Subcutaneous abdominal adipose tissue (tissue), 5 donors: ENCODE measurements around the gene TSR1.

ENCODE experiments used
- H3K27ac ChIP-seq: one replicate; pipeline ENCODE4 v1.7.0; 2013; ENCODE audit warnings: low read depth, mild to moderate bottlenecking, inconsistent platforms, low read length, moderate library complexity
- H3K27me3 ChIP-seq, 5 donors: one replicate each; pipeline ENCODE4 v1.7.0; 2013; ENCODE audit warnings: low read length in 5 of 5, inconsistent platforms in 1 of 5; ENCODE audit not compliant: control insufficient read depth in 5 of 5, insufficient read depth in 4 of 5
- H3K36me3 ChIP-seq, 5 donors: one replicate each; pipeline ENCODE4 v1.7.0; 2013; ENCODE audit warnings: low read length in 5 of 5; ENCODE audit not compliant: control insufficient read depth in 5 of 5, insufficient read depth in 5 of 5
- H3K4me1 ChIP-seq, 5 donors: one replicate each; pipeline ENCODE4 v1.7.0; 2013; ENCODE audit warnings: low read length in 5 of 5, mild to moderate bottlenecking in 3 of 5, moderate library complexity in 1 of 5; ENCODE audit not compliant: control insufficient read depth in 5 of 5, insufficient read depth in 5 of 5
- H3K4me3 ChIP-seq, 5 donors: one replicate each; pipeline ENCODE4 v1.7.0; 2013; ENCODE audit warnings: low read length in 5 of 5, low read depth in 1 of 5
- H3K9ac ChIP-seq, 5 donors: one replicate each; pipeline ENCODE4 v1.7.0; 2013; ENCODE audit warnings: low read length in 5 of 5, mild to moderate bottlenecking in 4 of 5, moderate library complexity in 3 of 5
- H3K9me3 ChIP-seq, 5 donors: one replicate each; pipeline ENCODE4 v1.7.0; 2013; ENCODE audit warnings: low read length in 5 of 5; ENCODE audit not compliant: control insufficient read depth in 5 of 5
- donor health status: healthy.
- donor health status: healthy.
- donor health status: healthy.
- donor health status: healthy.
- donor health status: healthy.

TSR1 gene

GRCh38 chr17:2299136-2299535 lies 37.1 kb downstream of the TSR1 start:
- Histone ChIP-seq H3K36me3 (peaks cover 16 to 56% (median 45%) of the 10 kb centered on the region in 5 donors), H3K4me1 (peaks cover 2 to 22% (median 14%) of the 10 kb centered on the region in 5 donors), H3K4me3 (no peak overlapping the region), H3K27me3 (no peaks in the 10 kb centered on the region), H3K9ac (no peak overlapping the region), H3K9me3 (no peaks in the 10 kb centered on the region), H3K27ac (no peak overlapping the region)

- Histone ChIP-seq H3K4me3 (no peak overlapping the region), H3K9me3 (no peaks in the 10 kb centered on the region), H3K4me1 (peaks cover 0 to 12% (median 3%) of the 10 kb centered on the region in 5 donors), H3K27ac (no peak overlapping the region), H3K9ac (no peak overlapping the region), H3K36me3 (peaks cover 27 to 73% (median 62%) of the 10 kb centered on the region in 5 donors), H3K27me3 (no peaks in the 10 kb centered on the region)
Observed at GRCh38 chr17:2297023-2297422, 39.2 kb downstream of the TSR1 start.

GRCh38 chr17:2295575-2295974 lies 40.7 kb downstream of the TSR1 start:
- Histone ChIP-seq H3K36me3 (peaks cover 32 to 86% (median 72%) of the 10 kb centered on the region in 5 donors), H3K4me3 (no peak overlapping the region)

GRCh38 chr17:2292100-2292499 lies 44.2 kb downstream of the TSR1 start:
- Histone ChIP-seq H3K36me3 (peaks cover 33 to 84% (median 75%) of the 10 kb centered on the region in 5 donors), H3K9ac (no peak overlapping the region), H3K9me3 (no peaks in the 10 kb centered on the region), H3K4me3 (no peak overlapping the region), H3K27me3 (no peaks in the 10 kb centered on the region), H3K4me1 (no peaks in the 10 kb centered on the region), H3K27ac (no peak overlapping the region)

More at GRCh38 chr17:2295575-2295974, 40.7 kb downstream of the TSR1 start:
- Histone ChIP-seq H3K9me3 (no peaks in the 10 kb centered on the region), H3K27ac (no peak overlapping the region), H3K27me3 (no peaks in the 10 kb centered on the region), H3K4me1 (peaks cover 0 to 4% (median 0%) of the 10 kb centered on the region in 5 donors), H3K9ac (no peak overlapping the region)

- H3K27me3 ChIP-seq: no peaks in the 10 kb centered on the region
- no peak overlapping the region for H3K9ac ChIP-seq
- no peak overlapping the region for H3K4me3 ChIP-seq
- H3K9me3 ChIP-seq: no peaks in the 10 kb centered on the region
- no peak overlapping the region for H3K27ac ChIP-seq
- H3K4me1 ChIP-seq: peaks cover 0 to 3% (median 0%) of the 10 kb centered on the region in 5 donors
- peaks cover 26 to 68% (median 56%) of the 10 kb centered on the region in 5 donors for H3K36me3 ChIP-seq
Observed at GRCh38 chr17:2289878-2290478, 46.3 kb downstream of the TSR1 start.

- Histone ChIP-seq H3K27ac (no peak overlapping the region), H3K4me1 (peaks cover 0 to 6% (median 0%) of the 10 kb centered on the region in 5 donors), H3K4me3 (no peak overlapping the region), H3K36me3 (peaks cover 15 to 63% (median 50%) of the 10 kb centered on the region in 5 donors), H3K9ac (no peak overlapping the region), H3K9me3 (no peaks in the 10 kb centered on the region), H3K27me3 (no peaks in the 10 kb centered on the region)
Observed at GRCh38 chr17:2283302-2283701, 53.0 kb downstream of the TSR1 start.

- H3K27ac ChIP-seq: no peak overlapping the region
- H3K27me3 ChIP-seq: no peaks in the 10 kb centered on the region
- H3K9me3 ChIP-seq: no peaks in the 10 kb centered on the region
- H3K36me3 ChIP-seq: peaks cover 15 to 57% (median 44%) of the 10 kb centered on the region in 5 donors
- H3K4me1 ChIP-seq: peaks cover 0 to 6% (median 0%) of the 10 kb centered on the region in 5 donors
- H3K4me3 ChIP-seq: no peak overlapping the region
- no peak overlapping the region for H3K9ac ChIP-seq
Observed at GRCh38 chr17:2282297-2282873, 53.9 kb downstream of the TSR1 start.

- Histone ChIP-seq H3K36me3 (peaks cover 12 to 67% (median 42%) of the 10 kb centered on the region in 5 donors), H3K9ac (no peak overlapping the region), H3K4me3 (no peak overlapping the region), H3K4me1 (peaks cover 0 to 6% (median 0%) of the 10 kb centered on the region in 5 donors), H3K27ac (no peak overlapping the region), H3K27me3 (no peaks in the 10 kb centered on the region), H3K9me3 (no peaks in the 10 kb centered on the region)
Observed at GRCh38 chr17:2279707-2280106, 56.5 kb downstream of the TSR1 start.

GRCh38 chr17:2277429-2278170 lies 58.7 kb downstream of the TSR1 start:
- Histone ChIP-seq H3K36me3 (peaks cover 20 to 65% (median 33%) of the 10 kb centered on the region in 5 donors), H3K9me3 (no peaks in the 10 kb centered on the region), H3K27ac (no peak overlapping the region), H3K4me1 (no peaks in the 10 kb centered on the region), H3K27me3 (no peaks in the 10 kb centered on the region), H3K9ac (no peak overlapping the region), H3K4me3 (no peak overlapping the region)

GRCh38 chr17:2275722-2276121 lies 60.5 kb downstream of the TSR1 start:
- peaks cover 14 to 48% (median 20%) of the 10 kb centered on the region in 5 donors for H3K36me3 ChIP-seq
- no peak overlapping the region for H3K4me3 ChIP-seq
- no peaks in the 10 kb centered on the region for H3K27me3 ChIP-seq
- H3K9ac ChIP-seq: no peak overlapping the region
- peaks cover 0 to 4% (median 0%) of the 10 kb centered on the region in 5 donors for H3K4me1 ChIP-seq
- no peaks in the 10 kb centered on the region for H3K9me3 ChIP-seq
- H3K27ac ChIP-seq: no peak overlapping the region
